ENCODE results near the gene IMMP2L.

DNA sequence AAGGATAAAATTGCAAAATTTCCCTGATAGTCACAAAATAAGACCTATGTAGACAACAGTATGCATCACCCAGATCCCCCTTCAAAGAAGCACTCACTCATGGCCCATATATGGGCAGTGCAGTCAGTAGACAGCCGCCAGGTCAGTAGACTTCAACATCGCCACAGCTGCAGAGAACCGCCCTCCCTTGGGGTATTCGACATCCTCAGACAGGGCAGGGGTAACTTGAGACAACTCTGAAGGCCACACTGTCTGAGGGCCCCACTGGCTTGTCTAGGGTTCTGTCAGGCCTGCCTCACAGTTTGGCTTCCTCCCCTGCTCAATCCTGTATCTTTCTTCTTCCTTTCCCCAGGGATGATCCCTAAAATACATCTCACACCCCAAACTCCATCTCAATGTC is 172.3 kb downstream of the IMMP2L start:
- TF ChIP-seq, protein P1, sequence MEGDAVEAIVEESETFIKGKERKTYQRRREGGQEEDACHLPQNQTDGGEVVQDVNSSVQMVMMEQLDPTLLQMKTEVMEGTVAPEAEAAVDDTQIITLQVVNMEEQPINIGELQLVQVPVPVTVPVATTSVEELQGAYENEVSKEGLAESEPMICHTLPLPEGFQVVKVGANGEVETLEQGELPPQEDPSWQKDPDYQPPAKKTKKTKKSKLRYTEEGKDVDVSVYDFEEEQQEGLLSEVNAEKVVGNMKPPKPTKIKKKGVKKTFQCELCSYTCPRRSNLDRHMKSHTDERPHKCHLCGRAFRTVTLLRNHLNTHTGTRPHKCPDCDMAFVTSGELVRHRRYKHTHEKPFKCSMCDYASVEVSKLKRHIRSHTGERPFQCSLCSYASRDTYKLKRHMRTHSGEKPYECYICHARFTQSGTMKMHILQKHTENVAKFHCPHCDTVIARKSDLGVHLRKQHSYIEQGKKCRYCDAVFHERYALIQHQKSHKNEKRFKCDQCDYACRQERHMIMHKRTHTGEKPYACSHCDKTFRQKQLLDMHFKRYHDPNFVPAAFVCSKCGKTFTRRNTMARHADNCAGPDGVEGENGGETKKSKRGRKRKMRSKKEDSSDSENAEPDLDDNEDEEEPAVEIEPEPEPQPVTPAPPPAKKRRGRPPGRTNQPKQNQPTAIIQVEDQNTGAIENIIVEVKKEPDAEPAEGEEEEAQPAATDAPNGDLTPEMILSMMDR (IDR thresholded peaks at IDR 0.05 in 4 of 5, conservative IDR thresholded peaks at IDR 0.05 in 1 of 5): no peak
- no peak for TF ChIP-seq POLR2A (IDR thresholded peaks at IDR 0.05)

Measured in gastrocnemius medialis (tissue), 4 donors.